GM19328 (cell line): ENCODE data around the gene ABHD12.
"Not testable (repeated sequence)": the region's sequence is repeated elsewhere in the genome, so short reads cannot be mapped to it uniquely, and the experiment has no call there.

Source experiments
- ATAC-seq: cut with Tn5 transposase; IDR thresholded peaks from one replicate; pipeline ENCODE4 v1.9.1; 2021; ENCODE audit warnings: mild to moderate bottlenecking, moderate library complexity; ENCODE audit not compliant: unreplicated experiment

Gene ABHD12

DNA sequence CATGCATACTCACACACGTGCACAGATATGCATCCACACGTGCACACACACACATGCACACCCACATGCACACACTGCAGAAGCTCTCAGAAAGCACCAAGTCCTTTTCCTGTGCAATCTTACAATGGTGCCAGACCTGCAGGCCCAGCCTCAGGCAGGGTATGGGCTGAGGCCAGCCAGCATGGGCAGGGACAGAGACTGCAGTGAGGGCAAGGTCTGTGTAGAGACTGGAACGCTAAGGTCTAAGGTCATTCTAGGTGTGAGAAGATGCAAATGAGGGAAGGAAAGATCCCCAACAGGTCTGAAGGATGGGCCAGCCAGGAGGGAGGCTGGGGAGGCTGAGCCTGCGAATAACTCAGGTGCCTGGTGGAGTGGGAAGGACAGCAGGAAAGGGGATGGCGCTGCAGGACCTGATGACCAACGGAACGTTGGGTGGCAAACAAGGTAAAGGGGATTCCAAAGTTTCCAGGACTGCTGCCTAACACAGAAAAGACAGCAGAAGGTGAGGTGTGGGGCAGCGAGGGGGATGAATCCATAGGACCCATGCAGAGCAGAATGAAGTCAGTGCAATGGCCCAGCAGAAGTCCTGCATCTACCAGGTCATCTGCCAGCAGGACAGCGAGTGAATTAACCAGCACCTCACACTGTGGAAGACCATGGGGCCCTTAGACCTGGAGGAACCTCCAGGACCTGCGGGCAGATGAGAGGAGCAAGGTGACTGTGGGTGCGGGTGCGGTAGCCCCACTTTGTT lies 67.0 kb downstream of the ABHD12 start:
- ATAC-seq: no peak

DNA sequence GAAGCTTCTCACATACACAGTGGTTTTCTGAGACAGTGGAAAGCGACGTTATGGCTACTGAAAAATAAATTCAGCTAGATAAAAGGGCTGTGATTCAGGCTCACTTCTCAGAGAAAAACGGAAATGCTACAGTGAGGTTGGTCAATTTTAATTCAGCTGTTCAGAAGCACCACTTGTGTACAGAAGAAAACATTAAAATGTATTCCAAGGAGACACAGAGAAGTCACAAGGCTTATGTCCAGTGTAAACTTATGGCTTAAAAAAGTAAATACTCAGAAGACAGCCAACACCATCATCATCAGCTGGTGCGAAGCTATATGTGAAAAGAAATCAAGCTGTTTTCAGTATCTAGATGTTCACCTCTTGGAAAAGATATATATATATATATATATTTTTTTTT lies 68.6 kb downstream of the ABHD12 start:
- ATAC-seq: no peak

DNA sequence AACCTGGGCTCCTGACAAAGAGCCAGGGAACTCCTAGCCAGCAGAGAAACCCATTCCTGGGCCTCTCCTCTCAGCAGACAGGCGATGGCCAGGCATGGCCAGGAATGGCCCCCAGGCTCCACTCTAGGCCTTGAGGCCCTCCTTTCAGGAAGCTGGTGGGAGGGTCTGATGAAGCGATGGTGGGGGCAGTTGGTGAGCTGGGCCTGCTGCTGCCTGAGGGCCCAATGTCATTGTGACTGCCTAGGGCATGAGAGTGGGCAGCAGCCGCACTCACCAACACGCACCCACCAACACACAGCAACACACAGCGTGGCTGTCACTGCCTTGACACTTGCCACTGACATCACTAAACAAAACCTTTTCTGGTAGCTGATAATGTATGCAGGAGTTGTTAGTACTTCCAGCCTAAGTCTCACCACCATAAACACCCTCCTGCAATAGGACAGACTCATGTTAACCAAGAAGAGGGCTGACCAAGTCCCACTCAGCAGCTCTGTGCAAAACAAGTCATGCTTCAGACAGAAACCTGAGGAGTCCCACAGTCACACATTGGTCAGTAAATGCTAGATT lies 69.3 kb downstream of the ABHD12 start:
- no peak for ATAC-seq

DNA sequence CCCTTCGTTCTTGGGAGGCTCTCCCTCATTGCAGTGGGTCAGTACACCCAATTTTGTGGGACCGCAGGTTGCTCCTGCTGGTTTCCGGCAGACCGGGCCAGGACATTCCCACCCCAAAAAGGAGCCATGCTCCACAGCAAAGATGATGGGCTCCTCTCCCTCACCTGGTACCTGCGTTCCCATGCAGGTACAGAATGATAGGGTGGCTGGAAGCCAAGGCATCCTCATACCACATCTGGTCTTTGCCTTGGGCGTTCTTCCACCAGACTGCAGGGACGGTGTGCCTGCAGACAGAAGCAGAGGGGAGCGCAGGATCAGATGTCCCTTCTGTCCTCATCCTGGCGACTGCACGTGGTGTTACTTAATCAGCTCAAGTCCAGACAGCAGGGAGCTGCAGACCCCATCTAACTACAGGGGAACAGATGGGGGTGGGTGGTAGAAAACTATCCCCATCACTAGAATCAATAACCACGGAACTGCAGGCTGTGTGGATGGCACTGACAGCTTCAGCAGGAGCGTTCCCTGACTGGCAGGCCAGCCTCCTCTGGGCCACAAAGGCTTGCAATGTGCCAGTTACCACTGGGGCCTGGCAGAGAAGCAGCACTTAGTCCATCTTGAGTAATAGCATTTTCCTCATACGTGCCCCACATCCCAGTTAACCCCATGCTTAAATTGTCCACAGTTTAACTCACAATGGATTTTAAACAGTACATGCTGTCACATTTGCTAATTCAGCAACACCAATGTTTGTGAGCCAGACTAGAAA lies 70.4 kb downstream of the ABHD12 start:
- no peak for ATAC-seq

DNA sequence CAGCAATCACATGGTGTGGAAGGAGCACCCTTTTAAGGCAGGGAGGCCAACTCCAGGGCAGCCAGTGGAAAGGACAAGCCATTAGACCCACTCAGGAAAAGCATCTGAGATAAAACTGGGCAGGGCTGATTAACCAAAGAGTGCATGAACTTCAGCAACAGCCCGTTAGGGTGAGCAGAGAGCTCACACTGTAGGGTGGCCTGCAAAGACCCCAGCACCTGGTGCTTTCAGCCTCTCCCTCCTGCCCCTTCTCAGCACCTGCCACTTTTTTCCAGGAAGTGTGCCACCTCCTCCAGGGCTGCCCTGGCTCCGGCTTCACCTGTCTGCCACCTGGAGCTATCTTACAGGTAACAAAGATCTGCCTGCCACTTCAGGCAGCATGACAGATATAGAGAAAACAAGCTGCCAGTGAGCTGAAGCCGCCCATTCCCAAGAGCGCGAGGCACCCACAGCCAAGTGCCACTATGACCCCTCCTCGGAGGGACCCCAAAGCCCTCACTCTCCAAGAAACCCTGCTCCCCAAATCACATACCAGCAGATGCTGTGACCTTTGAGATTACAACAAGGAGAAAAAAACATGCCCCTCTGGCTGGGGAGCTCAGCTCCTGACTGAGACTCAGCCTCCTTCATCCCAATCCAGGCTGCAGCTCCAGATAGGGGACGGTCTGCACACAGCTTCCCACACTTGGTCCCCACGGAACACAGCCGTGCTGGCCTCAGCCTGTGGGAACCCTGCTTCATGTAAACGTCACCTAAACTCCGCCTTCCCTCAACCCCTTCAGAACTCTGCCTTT lies 71.2 kb downstream of the ABHD12 start:
- no peak for ATAC-seq

DNA sequence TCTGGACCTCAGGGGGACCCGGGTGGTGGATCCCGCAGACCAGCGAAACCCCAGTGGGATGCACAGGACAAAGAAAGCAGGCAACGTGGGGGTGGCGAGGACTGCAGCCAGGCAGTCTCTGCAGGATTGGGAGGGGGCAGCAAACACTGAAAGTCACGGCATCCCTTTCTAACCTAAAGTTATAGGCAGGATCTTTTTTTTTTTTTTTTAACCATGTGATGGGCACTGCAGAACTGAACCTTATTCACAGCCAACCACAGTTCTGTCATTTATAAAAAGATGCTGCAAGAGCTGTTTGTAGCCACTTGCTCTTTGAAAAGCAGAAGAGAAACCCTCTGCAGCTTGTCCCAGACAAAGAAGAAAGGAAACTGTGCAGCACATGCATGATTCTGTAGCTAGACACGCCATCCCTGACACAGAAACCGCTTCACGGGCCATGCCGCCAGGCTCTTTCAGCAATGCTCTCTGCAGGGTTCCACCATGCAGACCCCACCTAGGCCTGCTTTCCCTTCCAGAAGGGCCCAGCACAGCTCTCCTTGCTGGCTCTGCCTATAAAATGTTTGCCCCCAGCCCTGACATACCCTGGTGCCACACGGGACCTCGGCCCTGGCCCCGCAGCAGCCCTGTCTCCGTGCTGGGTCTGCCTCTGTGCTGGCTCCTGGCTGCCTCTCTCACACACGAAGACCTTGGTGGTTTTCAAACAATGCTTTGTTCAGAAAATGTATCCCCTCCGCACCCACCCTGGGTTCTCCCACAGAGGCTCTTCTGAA lies 72.0 kb downstream of the ABHD12 start:
- ATAC-seq: peak; percentile 91

DNA sequence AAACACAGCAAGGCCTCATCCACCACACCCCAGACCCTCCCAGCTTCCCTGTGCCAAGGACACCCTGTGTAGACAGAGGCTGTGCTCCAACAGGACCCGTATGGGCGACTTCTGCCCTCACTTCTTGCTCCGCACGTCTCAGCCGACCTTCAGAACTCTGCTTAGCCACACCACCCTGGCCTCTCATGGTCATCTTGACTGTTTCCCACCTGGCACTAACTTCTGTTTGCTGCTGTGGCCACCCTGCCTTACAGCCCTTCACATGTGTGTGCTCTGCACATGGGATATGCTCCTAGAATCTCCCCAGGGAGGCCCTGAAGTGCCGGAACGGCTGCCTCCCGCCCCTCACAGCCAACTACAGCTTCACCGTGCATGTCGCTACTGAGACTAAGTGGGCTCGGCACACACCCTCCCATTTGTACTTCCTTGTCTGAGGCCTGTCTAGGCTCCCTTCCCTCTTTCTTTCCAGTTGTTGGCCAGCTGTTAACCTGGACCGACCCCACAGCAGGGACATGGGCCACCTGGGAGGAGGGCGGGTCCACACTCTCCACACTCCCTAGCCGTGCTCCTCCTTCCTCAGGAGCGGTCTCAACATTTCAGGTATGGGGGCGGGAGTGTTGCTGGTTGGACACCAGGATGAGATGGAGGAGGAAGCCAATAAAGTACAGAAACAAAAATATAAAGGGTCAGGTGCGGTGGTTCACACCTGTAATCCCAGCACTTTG lies 73.1 kb downstream of the ABHD12 start:
- no peak for ATAC-seq

DNA sequence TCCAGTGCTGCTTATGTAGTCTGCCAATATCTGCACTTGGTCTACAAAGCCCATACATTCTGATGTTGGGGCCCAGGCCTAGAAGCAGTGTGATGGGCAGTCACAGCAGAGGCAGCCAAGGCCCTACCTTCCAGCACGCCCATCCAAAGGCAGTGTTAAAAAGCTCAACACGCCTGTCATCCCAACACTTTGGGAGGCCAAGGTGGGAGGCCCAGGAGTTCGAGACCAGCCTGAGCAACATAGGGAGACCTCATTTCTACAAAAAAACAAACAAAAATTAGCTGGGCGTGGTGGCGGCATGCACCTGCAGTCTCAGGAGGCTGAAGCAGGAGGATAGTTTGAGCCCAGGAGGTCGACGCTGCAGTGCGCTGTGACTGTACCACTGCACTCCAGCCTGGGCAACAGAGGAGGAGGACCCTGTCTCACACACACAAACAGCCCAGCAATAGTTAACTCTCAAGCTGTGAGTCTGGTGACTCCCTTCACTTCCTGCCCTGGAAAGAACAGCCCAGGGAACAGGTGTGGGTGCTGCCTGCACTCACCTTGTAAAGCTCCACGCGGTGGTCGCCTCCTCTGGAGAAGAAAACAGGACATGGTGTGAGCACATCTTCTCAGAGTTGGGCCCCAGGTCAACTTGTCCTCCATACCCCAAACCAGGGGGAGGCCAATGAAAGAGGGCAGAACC lies 74.0 kb downstream of the ABHD12 start:
- ATAC-seq: no peak

DNA sequence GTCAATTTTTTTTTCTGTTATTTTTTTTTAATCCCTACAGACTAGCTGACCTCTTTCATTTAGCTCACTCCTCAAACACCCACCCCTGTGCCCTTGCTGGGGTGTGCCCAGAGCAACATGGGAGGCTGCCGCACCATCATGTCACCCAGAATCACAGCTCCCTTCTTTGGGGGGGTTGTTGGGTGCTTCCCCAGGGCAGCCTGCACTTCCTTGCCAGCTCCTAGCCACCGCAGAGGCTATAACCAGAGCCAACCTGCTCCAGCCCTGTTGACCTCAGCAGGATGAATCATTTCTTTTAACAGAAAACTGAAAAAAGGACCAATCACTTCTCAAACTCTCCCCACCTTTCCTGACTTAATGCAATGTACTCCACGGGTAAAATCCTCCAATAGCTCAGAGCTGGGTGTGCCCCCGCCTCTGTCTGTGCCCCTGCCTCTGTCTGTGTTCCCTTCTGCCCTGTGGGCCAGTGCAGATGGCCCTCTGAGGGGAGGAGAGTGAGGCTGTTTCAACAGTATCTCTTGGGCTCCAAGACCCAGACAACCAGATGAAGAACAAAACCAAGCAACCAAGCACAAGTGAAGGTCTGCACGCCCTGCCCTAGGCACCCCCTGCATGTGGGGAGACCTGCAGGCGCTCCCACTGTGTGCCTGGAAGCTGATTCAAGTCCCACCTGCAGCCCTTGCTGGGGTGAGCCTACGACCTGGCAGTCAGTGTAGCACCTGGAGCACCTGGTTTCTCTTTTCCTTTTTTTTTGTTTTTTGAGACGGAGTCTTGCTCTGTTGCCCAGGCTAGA lies 75.0 kb downstream of the ABHD12 start:
- no peak for ATAC-seq

DNA sequence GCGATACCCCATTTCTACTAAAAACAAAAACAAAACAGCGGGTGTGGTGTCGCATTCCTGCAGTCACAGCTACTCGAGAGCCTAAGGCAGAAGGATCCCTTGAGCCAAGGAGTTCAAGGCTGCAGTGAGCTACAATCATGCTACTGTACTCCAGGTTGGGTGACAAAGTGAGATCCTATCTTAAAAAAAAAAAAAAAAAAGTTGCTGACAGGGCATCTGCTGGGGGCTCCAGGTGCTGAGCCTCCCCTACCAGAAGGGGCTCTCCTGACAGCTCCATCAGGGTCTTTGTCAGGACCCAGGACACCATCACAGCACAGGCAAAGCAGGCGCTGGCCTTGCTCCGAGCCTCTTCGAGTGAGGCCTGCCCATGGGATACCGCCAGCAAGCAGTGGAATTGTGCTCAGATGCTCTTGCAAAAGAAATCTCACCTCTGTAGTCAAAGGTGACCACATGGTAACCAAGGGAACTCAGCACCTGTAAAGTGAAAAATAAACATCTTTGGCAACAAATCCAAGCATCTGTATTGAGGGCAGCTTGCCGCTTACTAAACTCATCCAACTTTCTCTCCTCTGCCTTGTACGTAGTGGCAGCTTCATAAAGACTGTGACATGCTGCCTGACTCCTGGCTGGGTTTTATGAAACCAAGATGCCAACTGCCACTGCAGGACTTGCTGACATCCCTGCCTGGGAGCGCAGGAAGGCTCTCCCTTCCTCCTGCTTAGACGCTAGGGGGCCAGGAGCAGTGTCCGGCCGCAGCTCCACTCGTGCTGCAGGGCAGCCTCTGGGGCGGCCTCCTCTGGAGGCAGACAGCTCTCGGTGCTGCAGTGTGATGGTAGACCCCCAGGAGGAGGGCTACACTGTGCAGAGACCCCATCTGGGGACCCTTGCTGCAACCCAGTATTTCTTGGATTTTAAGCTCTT lies 75.9 kb downstream of the ABHD12 start:
- no peak for ATAC-seq

DNA sequence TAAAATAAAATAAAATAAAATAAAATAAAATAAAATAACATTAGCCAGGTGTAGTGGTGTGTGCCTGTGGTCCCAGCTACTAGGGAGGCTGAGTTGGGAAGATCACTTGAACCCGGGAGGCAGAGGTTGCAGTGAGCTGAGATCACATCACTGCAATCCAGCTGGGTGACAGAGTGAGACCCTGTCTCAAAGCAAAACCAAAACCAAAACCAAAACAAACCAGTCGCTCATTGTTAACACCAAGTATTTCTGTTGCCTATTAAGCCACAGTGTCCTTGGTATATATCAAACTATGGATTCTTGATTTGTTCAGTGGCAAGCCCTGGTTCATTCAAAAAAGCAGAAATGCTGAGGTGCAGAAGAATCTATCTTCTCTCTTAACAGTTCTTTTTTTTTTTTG lies 77.0 kb downstream of the ABHD12 start:
- ATAC-seq: no peak

DNA sequence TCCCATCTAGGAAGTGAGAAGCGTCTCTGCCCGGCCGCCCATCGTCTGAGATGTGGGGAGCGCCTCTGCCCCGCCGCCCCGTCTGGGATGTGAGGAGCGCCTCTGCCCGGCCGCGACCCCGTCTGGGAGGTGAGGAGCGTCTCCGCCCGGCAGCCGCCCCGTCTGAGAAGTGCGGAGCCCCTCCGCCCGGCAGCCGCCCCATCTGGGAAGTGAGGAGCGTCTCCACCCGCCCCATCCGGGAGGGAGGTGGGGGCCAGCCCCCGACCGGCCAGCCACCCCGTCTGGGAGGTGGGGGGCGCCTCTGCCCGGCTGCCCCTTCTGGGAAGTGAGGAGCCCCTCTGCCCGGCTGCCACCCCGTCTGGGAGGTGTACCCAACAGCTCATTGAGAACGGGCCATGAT lies 77.9 kb downstream of the ABHD12 start:
- not testable (repeated sequence) for ATAC-seq

DNA sequence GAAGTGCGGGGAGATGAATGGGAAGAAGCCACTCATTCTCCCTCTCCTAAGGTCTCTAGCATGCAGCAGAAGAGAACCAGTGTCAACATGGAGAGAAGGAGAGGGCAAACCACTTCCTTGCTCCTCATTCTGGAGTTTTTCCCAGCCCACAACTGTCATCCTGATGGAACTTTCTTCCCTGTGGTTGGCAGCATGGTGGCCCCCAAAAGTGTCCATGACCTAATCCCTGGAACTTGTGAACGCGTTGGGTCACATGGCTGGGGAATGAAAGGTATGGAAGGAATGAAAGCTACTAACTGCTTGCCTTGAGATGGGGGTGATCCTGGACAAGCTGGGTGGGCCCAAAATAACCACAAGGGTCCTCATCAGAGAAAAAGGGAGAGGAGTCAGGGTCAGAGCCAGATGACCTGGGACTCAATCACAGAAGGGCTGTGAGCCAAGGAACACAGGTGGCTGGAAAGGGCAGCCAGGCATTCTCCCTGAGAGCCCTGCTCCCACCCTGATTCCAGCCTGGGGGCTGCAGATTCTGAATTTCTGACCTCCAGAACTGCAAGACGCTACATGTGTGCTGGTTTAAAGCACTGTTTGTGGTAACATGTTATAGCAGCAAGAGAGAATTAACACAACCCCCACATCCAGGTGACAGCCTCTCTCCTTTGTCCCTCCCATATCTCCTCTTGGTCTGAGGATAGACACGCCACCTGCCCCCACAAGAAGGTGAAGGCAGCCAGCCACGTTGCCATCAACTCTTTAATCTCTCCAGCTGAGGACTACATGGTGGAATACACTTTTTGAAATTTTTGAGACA lies 79.5 kb downstream of the ABHD12 start:
- no peak for ATAC-seq

DNA sequence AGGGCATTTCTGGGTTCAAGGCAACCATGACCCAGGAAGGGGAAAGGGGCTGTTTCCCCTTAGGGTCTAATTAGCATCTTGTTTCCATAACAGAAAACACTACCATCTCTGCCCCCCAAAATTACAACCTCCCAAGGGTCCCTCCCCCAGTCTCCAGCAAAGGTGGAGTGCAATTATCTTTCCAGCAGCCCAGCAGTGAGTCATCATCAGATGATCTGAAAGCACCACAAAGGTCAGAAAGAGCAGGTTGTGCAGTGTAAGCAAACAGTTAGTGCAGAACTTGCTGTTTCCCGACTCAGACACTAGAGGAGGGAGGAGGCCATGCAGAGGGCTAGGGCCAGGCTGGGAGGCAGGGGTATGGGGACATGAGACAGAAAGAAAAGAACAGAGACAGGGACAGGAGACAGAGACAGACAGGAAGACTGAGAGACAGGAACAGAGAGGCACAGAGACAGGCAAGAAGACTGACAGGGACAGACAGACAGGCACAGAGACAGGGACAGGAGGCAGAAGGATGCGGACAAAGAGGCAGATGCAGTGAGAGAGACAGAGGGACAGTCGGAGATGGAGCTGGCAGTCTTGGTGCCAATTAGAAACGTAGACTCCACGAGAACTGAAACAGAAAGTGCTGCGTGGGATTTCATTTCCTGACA lies 80.2 kb downstream of the ABHD12 start:
- ATAC-seq: peak; percentile 77

DNA sequence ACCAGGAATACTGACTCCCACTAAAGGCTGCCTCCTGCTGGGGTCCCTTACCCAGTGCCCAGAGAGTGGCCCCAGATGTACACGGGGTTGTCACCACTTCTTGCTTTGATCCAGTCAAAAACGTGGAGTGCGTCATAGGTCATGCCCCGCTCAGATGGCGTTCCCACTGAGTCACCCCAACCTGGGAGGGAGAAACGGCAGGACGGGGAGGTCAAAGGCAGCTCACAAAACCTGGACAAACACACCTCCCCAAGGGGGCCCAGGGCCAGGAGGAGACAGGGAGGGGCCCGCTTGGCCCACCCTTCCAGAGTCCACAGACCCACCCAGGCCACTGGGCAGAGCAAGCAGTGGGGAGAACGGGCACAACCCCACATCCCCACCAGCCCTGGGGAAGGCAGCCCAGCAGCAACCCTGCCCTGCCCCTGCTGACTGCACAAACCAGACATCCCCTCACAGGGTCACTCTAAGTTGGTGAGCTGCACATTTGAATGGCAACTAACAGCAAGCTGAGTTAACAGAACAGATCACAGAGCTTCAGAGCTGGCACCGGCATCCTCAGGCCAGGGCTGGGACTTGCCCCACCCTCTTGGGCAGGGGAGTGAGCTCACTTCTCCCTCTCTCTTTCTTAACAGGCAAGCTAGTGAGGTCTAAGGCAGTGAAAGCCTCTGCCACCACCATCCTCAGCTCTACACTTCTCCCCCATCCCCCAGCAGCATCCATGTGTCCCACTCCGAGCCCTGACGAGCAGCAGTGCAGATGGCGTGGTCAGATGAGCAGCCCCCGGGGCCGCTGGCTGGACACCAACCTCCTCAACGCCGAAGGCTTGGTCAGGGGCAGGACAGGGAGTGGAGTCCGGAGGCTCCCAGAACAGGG lies 81.0 kb downstream of the ABHD12 start:
- no peak for ATAC-seq
